ENCODE results near the gene GUCY2C. TPM values are rescaled to one million over a fixed set of nuclear protein-coding genes. Genes with fewer than 3 reads are reported as not detected.

The GUCY2C gene
- polyA plus RNA-seq, 2 of the 4 experiments (the other 2 are of a cell fraction) = 0.05 TPM; not detected in 1

- ChIA-PET POLR2A (no interaction called here), CTCF (interaction anchor here (1.3 kb wide), 1 partner anchor 405 kb away, joined by 3 read pairs; no protein-coding TSS in a partner anchor)
- Histone ChIP-seq H3K4me2 (no peak overlapping the region), H3K27ac (no peak overlapping the region), H3K4me3 (no peak overlapping the region), H3K4me1 (no peaks in the 10 kb centered on the region), H3K9me3 (no peaks in the 10 kb centered on the region)
- 35% methylated on average over 5 of the region's 5 CpGs for WGBS (ENCODE audit: missing lambda C conversion rate)
- FAIRE-seq = no peak
- ATAC-seq = no peak
- DNase-seq (ENCODE audit: low read depth in 1 of 2, low spot score in 1 of 2) = no peak
- TF ChIP-seq EHF (CRISPR knock-in tag; IDR thresholded peaks at IDR 0.05) = no peak
- TF ChIP-seq CHD4 (IDR thresholded peaks at IDR 0.05; ENCODE audit: borderline replicate concordance) = no peak
- TF ChIP-seq BHLHE40 (IDR thresholded peaks at IDR 0.05; ENCODE audit: low read depth, low read length) = no peak
- TF ChIP-seq NPAS2 (CRISPR knock-in tag; IDR thresholded peaks at IDR 0.05; ENCODE audit: borderline replicate concordance) = no peak
- no peak for TF ChIP-seq HDAC2 (IDR thresholded peaks at IDR 0.05)
- no peak for TF ChIP-seq E2F6 (IDR thresholded peaks at IDR 0.05; ENCODE audit: borderline replicate concordance, low read depth)
- TF ChIP-seq ATOH8 (CRISPR knock-in tag; IDR thresholded peaks at IDR 0.05; ENCODE audit: low read depth) = no peak
- TF ChIP-seq POLR2A (IDR thresholded peaks at IDR 0.05; ENCODE audit: low read length) = no peak
- no peak for TF ChIP-seq USF2 (IDR thresholded peaks at IDR 0.05)
- TF ChIP-seq CHD2 (IDR thresholded peaks at IDR 0.05; ENCODE audit: low read length, partially characterized antibody) = no peak
- no peak for TF ChIP-seq RARB (CRISPR knock-in tag; IDR thresholded peaks at IDR 0.05)
- TF ChIP-seq MAX (IDR thresholded peaks at IDR 0.05) = no peak
Observed at GRCh38 chr12:14643251-14643650, 53.1 kb downstream of the GUCY2C start.

GRCh38 chr12:14638066-14638465 is 58.3 kb downstream of the GUCY2C start:
- H3K4me3 ChIP-seq = no peak overlapping the region
- DNase-seq (ENCODE audit: low read depth in 1 of 2, low spot score in 1 of 2) = no peak
- no peak for FAIRE-seq
- ChIA-PET POLR2A (no interaction called here), CTCF (interaction anchor here (1.1 to 2.4 kb wide), 2 partner anchors 9 to 400 kb away, joined by 3 to 11 read pairs; no protein-coding TSS in a partner anchor)
- H3K4me1 ChIP-seq = no peaks in the 10 kb centered on the region
- H3K27ac ChIP-seq = no peak overlapping the region
- no peak for ATAC-seq
- H3K9me3 ChIP-seq = no peaks in the 10 kb centered on the region
- TF ChIP-seq ZFP36 (IDR thresholded peaks at IDR 0.05; ENCODE audit: borderline replicate concordance, partially characterized antibody) (no peak), ELK1 (IDR thresholded peaks at IDR 0.05; ENCODE audit: low read depth, low read length) (no peak), ATOH8 (CRISPR knock-in tag; IDR thresholded peaks at IDR 0.05; ENCODE audit: low read depth) (no peak), CEBPB (IDR thresholded peaks at IDR 0.05) (no peak), ZNF302 (CRISPR knock-in tag; IDR thresholded peaks at IDR 0.05) (no peak), TFCP2L1 (CRISPR knock-in tag; IDR thresholded peaks at IDR 0.05) (no peak), HEYL (CRISPR knock-in tag; IDR thresholded peaks at IDR 0.05) (no peak), MAZ (IDR thresholded peaks at IDR 0.05; ENCODE audit: borderline replicate concordance, low read depth, low read length) (no peak), HOXB13 (CRISPR knock-in tag; IDR thresholded peaks at IDR 0.05; ENCODE audit: low read depth) (no peak), USF2 (IDR thresholded peaks at IDR 0.05) (no peak), EHMT2 (IDR thresholded peaks at IDR 0.05; ENCODE audit: low read depth) (no peak), HES2 (IDR thresholded peaks at IDR 0.05) (no peak), FOSL2 (IDR thresholded peaks at IDR 0.05) (no peak), FOSL2 (CRISPR knock-in tag; IDR thresholded peaks at IDR 0.05) (no peak), ESRRA (IDR thresholded peaks at IDR 0.05; ENCODE audit: borderline replicate concordance, low read length) (no peak), JUNB (IDR thresholded peaks at IDR 0.05) (no peak)
- H3K4me2 ChIP-seq = no peak overlapping the region
